ENCODE results near the gene CDHR3. TPM values are rescaled to one million over a fixed set of nuclear protein-coding genes. Genes with fewer than 3 reads are reported as not detected.

CDHR3 gene
- total and polyA plus RNA-seq, 2 donors (not counting 1 experiment from before 2014, with no cell fraction given) = 5.1 to 9.4 TPM

DNA sequence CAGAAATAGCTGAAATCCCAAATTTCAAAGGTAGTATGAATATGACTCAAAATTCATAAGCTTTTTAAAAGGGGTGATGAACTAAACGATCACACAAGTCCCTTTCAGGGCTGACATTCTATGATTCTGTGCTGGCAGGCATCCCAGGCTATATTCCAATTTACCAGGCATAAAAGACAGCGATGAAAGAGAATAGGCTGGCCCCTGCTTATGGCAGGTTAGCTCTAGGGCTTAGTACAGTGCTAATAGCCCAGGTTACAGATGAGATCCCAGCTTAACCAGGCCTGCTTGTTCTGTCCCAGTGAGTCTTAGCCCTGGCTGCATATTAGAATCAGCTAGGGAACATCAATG lies 56.4 kb downstream of the CDHR3 start:
- DNase-seq (ENCODE audit: low read depth in 2 of 2) = no peak
- TF ChIP-seq, protein P1, sequence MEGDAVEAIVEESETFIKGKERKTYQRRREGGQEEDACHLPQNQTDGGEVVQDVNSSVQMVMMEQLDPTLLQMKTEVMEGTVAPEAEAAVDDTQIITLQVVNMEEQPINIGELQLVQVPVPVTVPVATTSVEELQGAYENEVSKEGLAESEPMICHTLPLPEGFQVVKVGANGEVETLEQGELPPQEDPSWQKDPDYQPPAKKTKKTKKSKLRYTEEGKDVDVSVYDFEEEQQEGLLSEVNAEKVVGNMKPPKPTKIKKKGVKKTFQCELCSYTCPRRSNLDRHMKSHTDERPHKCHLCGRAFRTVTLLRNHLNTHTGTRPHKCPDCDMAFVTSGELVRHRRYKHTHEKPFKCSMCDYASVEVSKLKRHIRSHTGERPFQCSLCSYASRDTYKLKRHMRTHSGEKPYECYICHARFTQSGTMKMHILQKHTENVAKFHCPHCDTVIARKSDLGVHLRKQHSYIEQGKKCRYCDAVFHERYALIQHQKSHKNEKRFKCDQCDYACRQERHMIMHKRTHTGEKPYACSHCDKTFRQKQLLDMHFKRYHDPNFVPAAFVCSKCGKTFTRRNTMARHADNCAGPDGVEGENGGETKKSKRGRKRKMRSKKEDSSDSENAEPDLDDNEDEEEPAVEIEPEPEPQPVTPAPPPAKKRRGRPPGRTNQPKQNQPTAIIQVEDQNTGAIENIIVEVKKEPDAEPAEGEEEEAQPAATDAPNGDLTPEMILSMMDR (conservative IDR thresholded peaks at IDR 0.05 in 1 of 2, IDR thresholded peaks at IDR 0.05 in 1 of 2; ENCODE audit: low read depth in 1 of 2, low read length in 2 of 2) = no peak
- TF ChIP-seq EZH2 (IDR thresholded peaks at IDR 0.05; ENCODE audit: low read length, missing control alignments) = no peak

DNA sequence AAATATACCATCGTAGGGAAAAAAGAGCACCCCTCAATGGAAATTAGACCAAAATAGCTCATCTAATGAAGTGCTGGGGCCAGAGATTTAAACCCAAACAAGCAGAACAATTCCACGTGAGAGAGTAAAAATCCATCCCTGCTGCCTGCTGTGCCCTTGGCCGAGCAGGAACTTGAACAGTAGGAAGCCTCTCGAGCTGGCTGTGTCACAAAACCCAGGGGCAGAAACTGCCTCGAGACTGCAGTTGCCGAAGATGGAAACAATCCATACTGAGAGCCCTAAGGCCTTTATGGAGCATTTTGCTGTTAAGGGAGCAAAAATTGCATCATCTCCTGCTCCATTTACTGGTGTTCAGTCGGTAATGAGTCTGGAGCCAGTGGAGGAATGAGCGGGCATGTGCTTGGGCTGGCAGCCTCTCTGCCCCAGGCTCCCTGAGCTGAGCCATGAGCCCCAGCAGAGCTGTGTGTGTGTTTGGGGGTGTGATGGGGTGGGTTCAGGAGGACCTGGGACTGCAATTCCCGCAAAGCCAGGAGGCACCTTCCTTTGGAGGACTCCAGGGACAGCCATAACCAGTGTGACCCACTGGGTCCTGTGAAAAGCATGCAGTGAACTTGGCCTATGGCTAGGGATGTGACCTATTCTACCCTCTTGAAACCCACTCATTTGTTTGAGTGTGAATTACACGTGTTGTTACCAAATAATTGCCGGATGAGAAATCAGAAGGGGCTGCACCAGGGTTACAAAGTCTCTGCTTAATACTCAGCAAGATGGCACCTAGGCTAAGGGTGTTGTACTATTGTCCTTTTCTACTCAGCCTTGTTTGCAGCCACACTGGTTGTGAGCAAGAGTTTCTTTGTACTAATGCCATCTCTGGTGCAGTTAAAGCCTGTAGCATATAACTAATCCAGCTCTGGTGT lies 58.3 kb downstream of the CDHR3 start:
- Histone ChIP-seq H3K9me3 (ENCODE audit: control insufficient read depth, insufficient read depth, low read depth, low read length) (no peaks in the 10 kb centered on the region), H3K27me3 (ENCODE audit: control insufficient read depth, insufficient read depth, low read length) (no peaks in the 10 kb centered on the region), H2AFZ (ENCODE audit: low read length) (no peak overlapping the region), H3K4me3 (replicated peaks in 1 of 4; ENCODE audit: control extremely low read depth in 1 of 4, insufficient read depth in 1 of 4, low read depth in 3 of 4, low read length in 4 of 4) (no peak overlapping the region), H4K20me1 (ENCODE audit: control insufficient read depth, extremely low read depth, insufficient read depth, low read length) (no peaks in the 10 kb centered on the region), H3K27ac (ENCODE audit: insufficient read depth, low read length) (no peak overlapping the region), H3K79me2 (ENCODE audit: control insufficient read depth, insufficient read depth, low read length) (no peaks in the 10 kb centered on the region), H3K9ac (ENCODE audit: insufficient read depth, low read length) (no peak overlapping the region), H3K4me1 (ENCODE audit: control insufficient read depth, extremely low read depth, insufficient read depth, low read length) (no peaks in the 10 kb centered on the region), H3K36me3 (ENCODE audit: control insufficient read depth, insufficient read depth, low read length) (no peaks in the 10 kb centered on the region), H3K4me2 (ENCODE audit: extremely low read depth, insufficient read depth, low read length) (no peak overlapping the region)
- peak in 1 of 2 donors; percentile 57 for DNase-seq (ENCODE audit: low read depth in 2 of 2)
- TF ChIP-seq, protein P1 (conservative IDR thresholded peaks at IDR 0.05 in 1 of 2, IDR thresholded peaks at IDR 0.05 in 1 of 2; ENCODE audit: low read depth in 1 of 2, low read length in 2 of 2) = no peak
- TF ChIP-seq EZH2 (IDR thresholded peaks at IDR 0.05; ENCODE audit: low read length, missing control alignments) = no peak

More for the DNA sequence above, 56.4 kb downstream of the CDHR3 start:
- Histone ChIP-seq H3K27me3 (ENCODE audit: control insufficient read depth, insufficient read depth, low read length) (no peaks in the 10 kb centered on the region), H4K20me1 (ENCODE audit: control insufficient read depth, extremely low read depth, insufficient read depth, low read length) (no peaks in the 10 kb centered on the region), H3K9me3 (ENCODE audit: control insufficient read depth, insufficient read depth, low read depth, low read length) (no peaks in the 10 kb centered on the region), H3K36me3 (ENCODE audit: control insufficient read depth, insufficient read depth, low read length) (no peaks in the 10 kb centered on the region), H3K4me3 (replicated peaks in 1 of 4; ENCODE audit: control extremely low read depth in 1 of 4, insufficient read depth in 1 of 4, low read depth in 3 of 4, low read length in 4 of 4) (no peak overlapping the region), H2AFZ (ENCODE audit: low read length) (no peak overlapping the region), H3K27ac (ENCODE audit: insufficient read depth, low read length) (no peak overlapping the region), H3K9ac (ENCODE audit: insufficient read depth, low read length) (no peak overlapping the region), H3K4me1 (ENCODE audit: control insufficient read depth, extremely low read depth, insufficient read depth, low read length) (no peaks in the 10 kb centered on the region), H3K79me2 (ENCODE audit: control insufficient read depth, insufficient read depth, low read length) (no peaks in the 10 kb centered on the region), H3K4me2 (ENCODE audit: extremely low read depth, insufficient read depth, low read length) (no peak overlapping the region)

DNA sequence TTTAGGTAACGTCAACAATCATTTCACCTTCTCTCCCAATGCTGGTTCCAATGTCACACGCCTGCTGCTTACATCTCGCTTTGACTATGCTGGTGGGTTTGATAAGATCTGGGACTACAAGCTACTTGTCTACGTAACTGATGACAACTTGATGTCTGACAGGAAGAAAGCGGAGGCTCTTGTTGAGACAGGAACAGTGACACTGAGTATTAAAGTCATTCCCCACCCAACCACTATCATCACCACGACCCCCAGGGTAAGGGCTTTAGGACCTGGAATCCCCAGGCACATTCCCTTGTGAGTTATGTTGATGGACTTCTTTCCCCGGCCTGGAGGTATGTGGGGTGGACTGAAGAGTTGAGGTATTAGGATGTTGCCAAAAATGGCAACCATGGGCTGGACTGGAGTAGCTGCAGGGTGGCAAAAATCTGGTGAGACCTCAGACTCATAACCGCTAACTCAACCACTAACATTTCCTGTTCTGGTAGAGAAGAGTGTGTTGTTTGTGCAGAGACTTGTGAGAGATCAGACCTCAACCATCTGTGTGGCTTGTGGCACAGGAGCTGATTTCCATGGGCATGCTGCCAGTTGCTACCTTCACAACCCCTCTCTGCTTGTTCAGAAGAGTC lies 59.2 kb downstream of the CDHR3 start:
- Histone ChIP-seq H3K79me2 (ENCODE audit: control insufficient read depth, insufficient read depth, low read length) (no peaks in the 10 kb centered on the region), H3K36me3 (ENCODE audit: control insufficient read depth, insufficient read depth, low read length) (no peaks in the 10 kb centered on the region), H3K4me2 (ENCODE audit: extremely low read depth, insufficient read depth, low read length) (no peak overlapping the region), H4K20me1 (ENCODE audit: control insufficient read depth, extremely low read depth, insufficient read depth, low read length) (no peaks in the 10 kb centered on the region), H3K9me3 (ENCODE audit: control insufficient read depth, insufficient read depth, low read depth, low read length) (no peaks in the 10 kb centered on the region), H3K4me3 (replicated peaks in 1 of 4; ENCODE audit: control extremely low read depth in 1 of 4, insufficient read depth in 1 of 4, low read depth in 3 of 4, low read length in 4 of 4) (no peak overlapping the region), H3K9ac (ENCODE audit: insufficient read depth, low read length) (no peak overlapping the region), H3K4me1 (ENCODE audit: control insufficient read depth, extremely low read depth, insufficient read depth, low read length) (no peaks in the 10 kb centered on the region), H3K27ac (ENCODE audit: insufficient read depth, low read length) (no peak overlapping the region), H2AFZ (ENCODE audit: low read length) (no peak overlapping the region), H3K27me3 (ENCODE audit: control insufficient read depth, insufficient read depth, low read length) (no peaks in the 10 kb centered on the region)
- DNase-seq (ENCODE audit: low read depth in 2 of 2) = peak in 1 of 2 donors; percentile 72
- no peak for TF ChIP-seq EZH2 (IDR thresholded peaks at IDR 0.05; ENCODE audit: low read length, missing control alignments)
- TF ChIP-seq, protein P1 (conservative IDR thresholded peaks at IDR 0.05 in 1 of 2, IDR thresholded peaks at IDR 0.05 in 1 of 2; ENCODE audit: low read depth in 1 of 2, low read length in 2 of 2) = no peak

All from fibroblast of lung (primary cell).